ENCODE results near the gene KPNA3. TPM values are rescaled to one million over a fixed set of nuclear protein-coding genes. Genes with fewer than 3 reads are reported as not detected.

The KPNA3 gene
- polyA plus RNA-seq, 1 of the 3 experiments (the other 2 are of a cell fraction) = 11.3 TPM

DNA sequence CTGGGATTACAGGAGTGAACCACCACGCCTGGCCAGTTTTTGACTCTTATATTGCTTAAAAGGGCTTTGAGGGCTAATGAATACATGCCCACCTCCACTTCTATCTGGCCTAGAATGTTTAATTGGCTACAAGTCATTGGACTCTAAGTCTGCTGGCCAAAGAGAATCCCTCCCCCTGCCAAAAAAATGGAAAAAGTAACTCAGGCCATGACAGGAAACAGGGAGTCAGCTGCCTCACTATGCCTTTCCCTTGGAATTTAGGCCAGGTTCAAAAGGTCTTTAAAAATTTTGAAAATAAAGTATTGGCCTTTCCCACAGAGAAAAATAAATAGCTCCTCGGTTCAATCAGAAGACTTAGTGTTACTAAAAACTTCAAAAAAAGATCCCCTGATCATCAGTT is 34.9 kb upstream of the KPNA3 start (continued):
- TF ChIP-seq, protein P1, sequence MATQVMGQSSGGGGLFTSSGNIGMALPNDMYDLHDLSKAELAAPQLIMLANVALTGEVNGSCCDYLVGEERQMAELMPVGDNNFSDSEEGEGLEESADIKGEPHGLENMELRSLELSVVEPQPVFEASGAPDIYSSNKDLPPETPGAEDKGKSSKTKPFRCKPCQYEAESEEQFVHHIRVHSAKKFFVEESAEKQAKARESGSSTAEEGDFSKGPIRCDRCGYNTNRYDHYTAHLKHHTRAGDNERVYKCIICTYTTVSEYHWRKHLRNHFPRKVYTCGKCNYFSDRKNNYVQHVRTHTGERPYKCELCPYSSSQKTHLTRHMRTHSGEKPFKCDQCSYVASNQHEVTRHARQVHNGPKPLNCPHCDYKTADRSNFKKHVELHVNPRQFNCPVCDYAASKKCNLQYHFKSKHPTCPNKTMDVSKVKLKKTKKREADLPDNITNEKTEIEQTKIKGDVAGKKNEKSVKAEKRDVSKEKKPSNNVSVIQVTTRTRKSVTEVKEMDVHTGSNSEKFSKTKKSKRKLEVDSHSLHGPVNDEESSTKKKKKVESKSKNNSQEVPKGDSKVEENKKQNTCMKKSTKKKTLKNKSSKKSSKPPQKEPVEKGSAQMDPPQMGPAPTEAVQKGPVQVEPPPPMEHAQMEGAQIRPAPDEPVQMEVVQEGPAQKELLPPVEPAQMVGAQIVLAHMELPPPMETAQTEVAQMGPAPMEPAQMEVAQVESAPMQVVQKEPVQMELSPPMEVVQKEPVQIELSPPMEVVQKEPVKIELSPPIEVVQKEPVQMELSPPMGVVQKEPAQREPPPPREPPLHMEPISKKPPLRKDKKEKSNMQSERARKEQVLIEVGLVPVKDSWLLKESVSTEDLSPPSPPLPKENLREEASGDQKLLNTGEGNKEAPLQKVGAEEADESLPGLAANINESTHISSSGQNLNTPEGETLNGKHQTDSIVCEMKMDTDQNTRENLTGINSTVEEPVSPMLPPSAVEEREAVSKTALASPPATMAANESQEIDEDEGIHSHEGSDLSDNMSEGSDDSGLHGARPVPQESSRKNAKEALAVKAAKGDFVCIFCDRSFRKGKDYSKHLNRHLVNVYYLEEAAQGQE (IDR thresholded peaks at IDR 0.05; ENCODE audit: low read depth, low read length) = no peak
- TF ChIP-seq POLR2AphosphoS5 (IDR thresholded peaks at IDR 0.05; ENCODE audit: low read depth, low read length) = no peak
- TF ChIP-seq, protein P2, sequence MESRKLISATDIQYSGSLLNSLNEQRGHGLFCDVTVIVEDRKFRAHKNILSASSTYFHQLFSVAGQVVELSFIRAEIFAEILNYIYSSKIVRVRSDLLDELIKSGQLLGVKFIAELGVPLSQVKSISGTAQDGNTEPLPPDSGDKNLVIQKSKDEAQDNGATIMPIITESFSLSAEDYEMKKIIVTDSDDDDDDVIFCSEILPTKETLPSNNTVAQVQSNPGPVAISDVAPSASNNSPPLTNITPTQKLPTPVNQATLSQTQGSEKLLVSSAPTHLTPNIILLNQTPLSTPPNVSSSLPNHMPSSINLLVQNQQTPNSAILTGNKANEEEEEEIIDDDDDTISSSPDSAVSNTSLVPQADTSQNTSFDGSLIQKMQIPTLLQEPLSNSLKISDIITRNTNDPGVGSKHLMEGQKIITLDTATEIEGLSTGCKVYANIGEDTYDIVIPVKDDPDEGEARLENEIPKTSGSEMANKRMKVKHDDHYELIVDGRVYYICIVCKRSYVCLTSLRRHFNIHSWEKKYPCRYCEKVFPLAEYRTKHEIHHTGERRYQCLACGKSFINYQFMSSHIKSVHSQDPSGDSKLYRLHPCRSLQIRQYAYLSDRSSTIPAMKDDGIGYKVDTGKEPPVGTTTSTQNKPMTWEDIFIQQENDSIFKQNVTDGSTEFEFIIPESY (IDR thresholded peaks at IDR 0.05; ENCODE audit: borderline replicate concordance, low read depth) = no peak
- TF ChIP-seq, protein P3, sequence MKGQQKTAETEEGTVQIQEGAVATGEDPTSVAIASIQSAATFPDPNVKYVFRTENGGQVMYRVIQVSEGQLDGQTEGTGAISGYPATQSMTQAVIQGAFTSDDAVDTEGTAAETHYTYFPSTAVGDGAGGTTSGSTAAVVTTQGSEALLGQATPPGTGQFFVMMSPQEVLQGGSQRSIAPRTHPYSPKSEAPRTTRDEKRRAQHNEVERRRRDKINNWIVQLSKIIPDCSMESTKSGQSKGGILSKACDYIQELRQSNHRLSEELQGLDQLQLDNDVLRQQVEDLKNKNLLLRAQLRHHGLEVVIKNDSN (IDR thresholded peaks at IDR 0.05; ENCODE audit: borderline replicate concordance, low read depth) = no peak

DNA sequence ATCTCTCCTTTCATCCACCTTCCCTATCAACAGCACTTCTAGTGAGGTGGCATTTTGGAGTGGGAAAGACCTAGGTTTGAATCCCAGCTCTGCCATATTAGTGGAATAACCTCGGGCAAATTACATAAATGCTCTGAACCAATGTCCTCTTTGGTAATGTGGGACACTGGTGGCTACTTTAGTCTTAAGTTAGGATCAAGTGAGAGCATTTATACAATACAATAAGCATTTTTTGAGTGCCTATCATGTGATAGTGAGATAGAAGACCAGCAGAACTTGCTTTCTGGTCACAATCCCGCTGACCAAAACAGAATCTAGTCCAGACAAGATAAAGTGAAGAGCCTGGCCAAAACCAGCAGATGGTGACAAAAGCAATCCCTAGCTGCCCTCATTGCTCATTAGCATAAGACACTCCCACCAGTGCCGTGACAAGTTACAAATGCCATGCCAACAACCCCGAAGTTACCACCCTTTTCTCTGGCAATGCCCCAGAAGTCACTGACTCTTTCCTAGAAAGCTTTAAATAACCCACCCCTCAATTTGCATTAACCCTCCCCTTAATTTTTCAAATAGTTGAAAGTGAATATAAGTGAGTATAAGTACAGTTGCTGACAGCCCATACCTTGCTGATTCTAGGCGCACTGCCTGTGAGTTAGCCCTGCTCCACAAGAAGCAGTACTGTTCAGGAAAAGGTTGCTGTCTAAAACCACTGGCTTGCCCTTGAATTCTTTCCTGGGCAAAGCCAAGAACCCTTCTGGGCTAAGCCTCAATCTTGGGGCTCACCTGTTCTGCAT is 28.9 kb upstream of the KPNA3 start:
- Histone ChIP-seq H3K4me2 (no peak overlapping the region), H3F3A (replicated peaks; ENCODE audit: insufficient read depth) (no peaks in the 10 kb centered on the region), H3K9ac (no peak overlapping the region), H3K36me3 (replicated peaks in 1 of 2; ENCODE audit: control insufficient read depth in 1 of 2, insufficient read depth in 2 of 2, low read length in 1 of 2) (no peaks in the 10 kb centered on the region), H3K4me3 (ENCODE audit: low read depth in 2 of 2, low read length in 1 of 2) (no peak overlapping the region), H3K9me2 (no peaks in the 10 kb centered on the region), H3K27ac (ENCODE audit: low read depth in 2 of 2, low read length in 1 of 2) (no peak overlapping the region), H3K9me3 (no peaks in the 10 kb centered on the region), H4K20me1 (ENCODE audit: insufficient read depth) (no peaks in the 10 kb centered on the region), H2AFZ (ENCODE audit: low read depth) (no peak overlapping the region), H3K4me1 (ENCODE audit: control insufficient read depth in 1 of 2, insufficient read depth in 2 of 2, low read depth in 1 of 2, low read length in 1 of 2) (no peaks in the 10 kb centered on the region), H3K27me3 (ENCODE audit: insufficient read depth) (no peaks in the 10 kb centered on the region; the same call in 1 of the 2 replicates), H3K79me2 (ENCODE audit: insufficient read depth) (no peaks in the 10 kb centered on the region)
- ChIA-PET CTCF (no interaction called here), POLR2A (no interaction called here)
- WGBS (ENCODE audit: low lambda C conversion rate) = 33% methylated on average over 5 of the region's 5 CpGs
- TF ChIP-seq, protein P1 (IDR thresholded peaks at IDR 0.05; ENCODE audit: low read depth, low read length) = no peak
- TF ChIP-seq, protein P4, sequence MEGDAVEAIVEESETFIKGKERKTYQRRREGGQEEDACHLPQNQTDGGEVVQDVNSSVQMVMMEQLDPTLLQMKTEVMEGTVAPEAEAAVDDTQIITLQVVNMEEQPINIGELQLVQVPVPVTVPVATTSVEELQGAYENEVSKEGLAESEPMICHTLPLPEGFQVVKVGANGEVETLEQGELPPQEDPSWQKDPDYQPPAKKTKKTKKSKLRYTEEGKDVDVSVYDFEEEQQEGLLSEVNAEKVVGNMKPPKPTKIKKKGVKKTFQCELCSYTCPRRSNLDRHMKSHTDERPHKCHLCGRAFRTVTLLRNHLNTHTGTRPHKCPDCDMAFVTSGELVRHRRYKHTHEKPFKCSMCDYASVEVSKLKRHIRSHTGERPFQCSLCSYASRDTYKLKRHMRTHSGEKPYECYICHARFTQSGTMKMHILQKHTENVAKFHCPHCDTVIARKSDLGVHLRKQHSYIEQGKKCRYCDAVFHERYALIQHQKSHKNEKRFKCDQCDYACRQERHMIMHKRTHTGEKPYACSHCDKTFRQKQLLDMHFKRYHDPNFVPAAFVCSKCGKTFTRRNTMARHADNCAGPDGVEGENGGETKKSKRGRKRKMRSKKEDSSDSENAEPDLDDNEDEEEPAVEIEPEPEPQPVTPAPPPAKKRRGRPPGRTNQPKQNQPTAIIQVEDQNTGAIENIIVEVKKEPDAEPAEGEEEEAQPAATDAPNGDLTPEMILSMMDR (IDR thresholded peaks at IDR 0.05) = peak; percentile 20
- TF ChIP-seq GABPA (IDR thresholded peaks at IDR 0.05; ENCODE audit: low read depth) = no peak
- DNase-seq = no peak

Measured in SK-N-SH (cell line).